ENCODE measurements around the gene TMPRSS7.
A peak's percentile ranks its signal among the peaks of the same experiment; 100 is the strongest.

Gene TMPRSS7

GRCh38 chr3:112013058-112013783 lies 21.3 kb upstream of the TMPRSS7 start:
- no peak for DNase-seq (ENCODE audit: insufficient read length, low spot score)
- TF ChIP-seq CTCF (IDR thresholded peaks at IDR 0.05; ENCODE audit: insufficient read depth, missing control alignments) = peak; percentile 78
- no peak for FAIRE-seq

GRCh38 chr3:112013784-112014143 lies 20.8 kb upstream of the TMPRSS7 start:
- TF ChIP-seq CTCF (IDR thresholded peaks at IDR 0.05; ENCODE audit: insufficient read depth, missing control alignments) = no peak
- no peak for DNase-seq (ENCODE audit: insufficient read length, low spot score)
- FAIRE-seq = no peak

GRCh38 chr3:112017091-112017490 lies 17.4 kb upstream of the TMPRSS7 start:
- no peak for DNase-seq (ENCODE audit: insufficient read length, low spot score)
- FAIRE-seq = no peak
- TF ChIP-seq CTCF (IDR thresholded peaks at IDR 0.05; ENCODE audit: insufficient read depth, missing control alignments) = no peak

- no peak for FAIRE-seq
- DNase-seq (ENCODE audit: insufficient read length, low spot score) = no peak
- TF ChIP-seq CTCF (IDR thresholded peaks at IDR 0.05; ENCODE audit: insufficient read depth, missing control alignments) = no peak
Measured at GRCh38 chr3:112018712-112019111, 15.8 kb upstream of the TMPRSS7 start.

- DNase-seq (ENCODE audit: insufficient read length, low spot score) (no peak), FAIRE-seq (no peak)
- TF ChIP-seq CTCF (IDR thresholded peaks at IDR 0.05; ENCODE audit: insufficient read depth, missing control alignments) = no peak
Measured at GRCh38 chr3:112019716-112020115, 14.8 kb upstream of the TMPRSS7 start.

GRCh38 chr3:112020674-112021085 lies 13.9 kb upstream of the TMPRSS7 start:
- FAIRE-seq (no peak), DNase-seq (ENCODE audit: insufficient read length, low spot score) (no peak)
- TF ChIP-seq CTCF (IDR thresholded peaks at IDR 0.05; ENCODE audit: insufficient read depth, missing control alignments) = no peak

GRCh38 chr3:112027142-112027541 lies 7.4 kb upstream of the TMPRSS7 start:
- no peak for DNase-seq (ENCODE audit: insufficient read length, low spot score)
- TF ChIP-seq CTCF (IDR thresholded peaks at IDR 0.05; ENCODE audit: insufficient read depth, missing control alignments) = no peak

More at GRCh38 chr3:112027142-112027541, 7.4 kb upstream of the TMPRSS7 start:
- no peak for FAIRE-seq
